ENCODE results near the gene PPP2R2B. TPM values are rescaled to one million over a fixed set of nuclear protein-coding genes. Genes with fewer than 3 reads are reported as not detected.
"Not testable (repeated sequence)": the region's sequence is repeated elsewhere in the genome, so short reads cannot be mapped to it uniquely, and the experiment has no call there.

Gene PPP2R2B
- total RNA-seq, 2 donors from 2014 or later: 6.9 to 12.1 TPM

DNA sequence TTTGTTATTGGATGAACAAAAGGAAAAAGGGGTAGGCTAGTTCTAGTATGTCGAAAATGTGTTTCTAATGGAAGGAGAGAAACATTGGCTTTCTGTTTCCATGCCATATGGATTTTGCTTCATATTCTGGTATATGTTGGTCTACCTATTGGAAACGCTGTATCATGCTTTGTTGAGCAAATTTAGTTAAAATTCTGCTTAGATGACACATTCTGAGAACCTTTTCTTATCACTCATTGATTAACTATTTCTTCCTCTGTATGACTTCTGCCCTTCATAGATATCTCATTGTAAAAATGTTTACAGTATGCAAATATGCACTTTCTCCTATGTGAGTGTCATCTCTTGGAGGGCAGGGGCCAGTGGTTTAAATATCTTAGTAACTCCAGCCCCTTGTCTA lies 293.8 kb downstream of the PPP2R2B start:
- H3K36me3 Mint-ChIP-seq (ENCODE audit: low read depth): no peaks in the 10 kb centered on the region
- H3K27me3 Mint-ChIP-seq: no peaks in the 10 kb centered on the region
- DNase-seq (no peak), ATAC-seq (no peak)
- no peak overlapping the region for H3K4me3 Mint-ChIP-seq
- no peaks in the 10 kb centered on the region for H3K9me3 ChIP-seq (ENCODE audit: control insufficient read depth, low read length, poor library complexity, severe bottlenecking)
- no peaks in the 10 kb centered on the region for H3K4me1 Mint-ChIP-seq
- no peak overlapping the region for H3K27ac Mint-ChIP-seq

GRCh38 chr5:146582051-146582596 lies 296.4 kb downstream of the PPP2R2B start:
- Mint-ChIP-seq H3K4me3 (no peak overlapping the region), H3K4me1 (no peaks in the 10 kb centered on the region), H3K27ac (no peak overlapping the region), H3K36me3 (ENCODE audit: low read depth) (no peaks in the 10 kb centered on the region), H3K27me3 (no peaks in the 10 kb centered on the region)
- DNase-seq: no peak
- ATAC-seq: no peak
- no peaks in the 10 kb centered on the region for H3K9me3 ChIP-seq (ENCODE audit: control insufficient read depth, low read length, poor library complexity, severe bottlenecking)

GRCh38 chr5:146580237-146580636 lies 298.3 kb downstream of the PPP2R2B start:
- DNase-seq (no peak), ATAC-seq (no peak)
- H3K4me1 Mint-ChIP-seq: no peaks in the 10 kb centered on the region
- H3K27ac Mint-ChIP-seq: no peak overlapping the region
- H3K9me3 ChIP-seq (ENCODE audit: control insufficient read depth, low read length, poor library complexity, severe bottlenecking): no peaks in the 10 kb centered on the region
- H3K4me3 Mint-ChIP-seq: no peak overlapping the region
- no peaks in the 10 kb centered on the region for H3K27me3 Mint-ChIP-seq
- H3K36me3 Mint-ChIP-seq (ENCODE audit: low read depth): no peaks in the 10 kb centered on the region

DNA sequence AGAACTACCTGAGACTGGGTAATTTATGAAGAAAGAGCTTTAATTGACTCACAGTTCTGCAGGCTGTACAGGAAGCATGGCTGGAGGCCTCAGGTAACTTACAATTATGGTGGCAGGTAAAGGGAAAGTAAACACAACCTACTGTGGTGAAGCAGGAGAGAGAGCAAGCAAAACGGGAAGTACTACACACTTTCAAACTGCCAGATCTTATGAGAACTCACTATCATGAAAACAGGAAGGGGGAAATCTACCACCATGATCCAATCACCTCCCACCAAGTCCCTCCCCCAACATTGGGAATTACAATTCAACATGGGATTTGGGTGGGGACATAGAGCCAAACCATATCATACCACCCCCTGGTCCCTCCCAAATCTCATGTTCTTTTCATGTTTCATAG lies 303.8 kb downstream of the PPP2R2B start:
- no peaks in the 10 kb centered on the region for H3K27me3 Mint-ChIP-seq
- H3K4me3 Mint-ChIP-seq: no peak overlapping the region
- H3K27ac Mint-ChIP-seq: no peak overlapping the region
- ATAC-seq (no peak), DNase-seq (no peak)
- H3K36me3 Mint-ChIP-seq (ENCODE audit: low read depth): peaks cover 2% of the 10 kb centered on the region
- no peaks in the 10 kb centered on the region for H3K4me1 Mint-ChIP-seq
- no peaks in the 10 kb centered on the region for H3K9me3 ChIP-seq (ENCODE audit: control insufficient read depth, low read length, poor library complexity, severe bottlenecking)

- no peak for ATAC-seq
- Mint-ChIP-seq H3K4me1 (peaks cover 5% of the 10 kb centered on the region), H3K27ac (no peak overlapping the region), H3K36me3 (ENCODE audit: low read depth) (no peaks in the 10 kb centered on the region), H3K4me3 (no peak overlapping the region), H3K27me3 (peaks cover 12% of the 10 kb centered on the region)
- no peak for DNase-seq
- no peaks in the 10 kb centered on the region for H3K9me3 ChIP-seq (ENCODE audit: control insufficient read depth, low read length, poor library complexity, severe bottlenecking)
These were observed 310.4 kb downstream of the PPP2R2B start for GRCh38 chr5:146568161-146568560.

DNA sequence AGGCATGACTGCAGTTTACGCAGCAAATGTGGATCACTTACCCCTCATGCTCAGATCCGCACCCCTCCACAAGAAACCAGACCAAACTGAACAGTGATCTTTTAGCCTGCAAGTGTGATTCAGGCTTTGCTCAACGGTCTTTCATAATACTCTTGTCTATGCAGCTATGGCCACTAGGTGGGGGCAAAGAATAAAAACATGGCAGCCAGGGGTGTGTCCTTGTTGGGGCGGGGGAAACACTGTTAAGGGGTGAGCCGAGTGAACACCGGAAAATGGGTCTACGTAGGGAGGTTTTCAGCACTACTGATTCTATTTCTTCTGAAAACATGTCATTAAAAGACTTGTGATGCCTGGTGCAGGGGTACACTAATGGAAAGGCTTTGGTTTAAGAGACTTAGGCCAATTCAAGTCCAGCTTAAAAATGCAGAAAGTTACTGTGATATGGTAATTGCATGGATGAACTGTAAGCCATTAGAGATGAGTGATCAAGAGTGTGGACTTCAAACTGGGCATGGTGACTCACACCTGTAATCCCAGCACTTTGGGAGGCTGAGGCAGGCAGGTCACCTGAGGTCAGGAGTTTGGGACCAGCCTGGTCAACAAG lies 312.7 kb downstream of the PPP2R2B start:
- no peaks in the 10 kb centered on the region for H3K36me3 Mint-ChIP-seq (ENCODE audit: low read depth)
- ATAC-seq: peak; percentile 96
- H3K27me3 Mint-ChIP-seq: peaks cover 12% of the 10 kb centered on the region
- no peak overlapping the region for H3K27ac Mint-ChIP-seq
- no peaks in the 10 kb centered on the region for H3K9me3 ChIP-seq (ENCODE audit: control insufficient read depth, low read length, poor library complexity, severe bottlenecking)
- peak overlapping the region; percentile 12 for H3K4me3 Mint-ChIP-seq
- DNase-seq: peak in 1 of 3 donors; percentile 33
- peaks cover 5% of the 10 kb centered on the region for H3K4me1 Mint-ChIP-seq

GRCh38 chr5:146564007-146564762 lies 314.4 kb downstream of the PPP2R2B start:
- peaks cover 12% of the 10 kb centered on the region for H3K27me3 Mint-ChIP-seq
- H3K36me3 Mint-ChIP-seq (ENCODE audit: low read depth): no peaks in the 10 kb centered on the region
- no peaks in the 10 kb centered on the region for H3K9me3 ChIP-seq (ENCODE audit: control insufficient read depth, low read length, poor library complexity, severe bottlenecking)
- H3K27ac Mint-ChIP-seq: no peak overlapping the region
- ATAC-seq (no peak), DNase-seq (no peak)
- H3K4me3 Mint-ChIP-seq: no peak overlapping the region
- peaks cover 5% of the 10 kb centered on the region for H3K4me1 Mint-ChIP-seq

DNA sequence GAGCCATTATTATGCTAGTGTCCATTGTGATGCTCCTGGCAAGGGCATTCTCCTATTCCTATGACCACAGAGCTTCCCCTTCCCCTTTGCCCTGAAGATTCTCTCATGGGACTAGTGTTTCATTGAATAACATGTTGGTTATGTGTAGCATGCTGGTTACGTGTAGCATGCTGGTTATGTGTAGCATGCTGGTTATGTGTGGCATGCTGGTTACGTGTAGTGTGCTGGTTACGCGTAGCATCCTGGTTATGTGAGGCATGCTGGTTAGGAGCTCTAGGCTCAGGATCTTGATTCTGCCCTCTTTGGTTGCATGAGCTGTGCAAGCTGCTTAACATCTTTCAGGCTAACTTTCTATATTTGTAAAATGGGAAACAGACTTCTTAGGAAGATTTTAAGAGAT lies 316.1 kb downstream of the PPP2R2B start:
- peaks cover 5% of the 10 kb centered on the region for H3K4me1 Mint-ChIP-seq
- no peak for DNase-seq
- no peak for ATAC-seq
- H3K9me3 ChIP-seq (ENCODE audit: control insufficient read depth, low read length, poor library complexity, severe bottlenecking): no peaks in the 10 kb centered on the region
- H3K4me3 Mint-ChIP-seq: no peak overlapping the region
- no peaks in the 10 kb centered on the region for H3K36me3 Mint-ChIP-seq (ENCODE audit: low read depth)
- no peak overlapping the region for H3K27ac Mint-ChIP-seq
- peaks cover 18% of the 10 kb centered on the region for H3K27me3 Mint-ChIP-seq

DNA sequence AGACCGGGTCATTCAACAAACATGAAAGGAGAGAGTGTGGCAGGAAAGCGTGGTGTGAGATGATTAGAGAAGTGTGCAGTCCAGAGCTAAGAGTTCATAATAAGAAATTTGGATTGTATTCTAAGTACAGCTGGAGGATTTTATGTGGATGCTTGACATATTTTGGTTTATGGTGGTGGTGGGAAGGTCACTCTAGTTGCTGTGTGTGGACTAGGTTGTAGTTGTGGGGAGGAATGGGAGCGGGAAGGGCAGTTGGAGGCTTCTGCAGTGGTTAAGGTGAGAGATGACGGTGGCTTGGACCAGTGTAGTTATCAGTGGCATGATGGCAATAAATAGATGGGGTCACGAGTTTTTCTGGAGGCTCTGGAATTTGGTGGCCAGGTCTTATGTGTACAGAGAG lies 316.8 kb downstream of the PPP2R2B start:
- peaks cover 5% of the 10 kb centered on the region for H3K4me1 Mint-ChIP-seq
- DNase-seq (no peak), ATAC-seq (no peak)
- H3K27me3 Mint-ChIP-seq: peaks cover 20% of the 10 kb centered on the region
- no peaks in the 10 kb centered on the region for H3K9me3 ChIP-seq (ENCODE audit: control insufficient read depth, low read length, poor library complexity, severe bottlenecking)
- no peak overlapping the region for H3K27ac Mint-ChIP-seq
- H3K36me3 Mint-ChIP-seq (ENCODE audit: low read depth): no peaks in the 10 kb centered on the region
- H3K4me3 Mint-ChIP-seq: no peak overlapping the region

DNA sequence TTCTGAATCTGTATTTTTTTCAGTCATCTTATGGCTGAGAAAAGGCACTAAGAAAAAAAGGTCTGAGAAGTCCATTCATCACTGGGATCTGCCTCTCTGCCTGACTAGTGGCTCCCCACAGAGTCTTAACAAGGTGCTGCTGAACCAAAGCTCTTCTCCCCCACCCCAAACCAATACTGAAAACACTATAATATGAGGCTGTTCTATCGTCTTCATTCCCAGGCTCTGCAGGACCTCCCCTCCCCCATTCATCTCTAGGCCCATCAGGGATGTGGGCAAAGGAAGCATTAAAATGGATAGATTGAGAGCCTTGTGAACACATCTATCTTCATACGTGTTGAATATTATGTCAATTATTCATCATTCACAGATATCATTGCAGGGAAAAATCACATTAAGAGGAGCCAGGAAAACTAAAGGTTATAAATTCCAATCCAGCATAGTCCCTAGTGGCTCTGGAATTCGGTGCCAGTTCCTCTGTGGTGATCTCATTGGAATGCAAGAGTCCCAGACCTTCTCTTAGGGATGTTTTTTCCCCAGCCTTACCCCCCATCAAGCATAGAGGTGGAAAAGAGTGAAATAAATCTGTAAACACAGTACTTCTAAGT lies 318.2 kb downstream of the PPP2R2B start:
- DNase-seq (no peak), ATAC-seq (no peak)
- Mint-ChIP-seq H3K36me3 (ENCODE audit: low read depth) (no peaks in the 10 kb centered on the region), H3K27me3 (peaks cover 27% of the 10 kb centered on the region), H3K27ac (no peak overlapping the region), H3K4me1 (no peaks in the 10 kb centered on the region), H3K4me3 (no peak overlapping the region)
- no peaks in the 10 kb centered on the region for H3K9me3 ChIP-seq (ENCODE audit: control insufficient read depth, low read length, poor library complexity, severe bottlenecking)

DNA sequence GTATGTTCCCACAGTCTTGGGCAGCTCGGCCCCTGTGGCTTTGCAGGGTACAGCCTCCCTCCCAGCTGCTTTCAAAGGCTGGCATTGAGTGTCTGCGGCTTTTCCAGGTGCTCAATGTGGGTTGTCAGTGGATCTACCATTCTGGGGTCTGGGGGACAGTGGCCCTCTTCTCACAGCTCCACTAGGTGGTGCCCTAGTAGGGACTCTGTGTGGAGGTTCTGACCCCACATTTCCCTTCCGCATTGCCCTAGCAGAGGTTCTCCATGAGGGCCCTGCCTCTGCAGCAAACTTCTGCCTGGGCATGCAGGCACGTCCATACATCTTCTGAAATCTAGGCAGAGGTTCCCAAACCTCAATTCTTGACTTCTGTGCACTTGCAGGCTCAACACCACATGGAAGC lies 321.7 kb downstream of the PPP2R2B start:
- DNase-seq; H3K4me3 Mint-ChIP-seq; H3K27ac Mint-ChIP-seq; H3K36me3 Mint-ChIP-seq (ENCODE audit: low read depth); H3K4me1 Mint-ChIP-seq; ATAC-seq; H3K9me3 ChIP-seq (ENCODE audit: control insufficient read depth, low read length, poor library complexity, severe bottlenecking): not testable (repeated sequence)
- H3K27me3 Mint-ChIP-seq: peaks cover 26% of the 10 kb centered on the region

GRCh38 chr5:146553446-146553845 lies 325.1 kb downstream of the PPP2R2B start:
- H3K9me3 ChIP-seq (ENCODE audit: control insufficient read depth, low read length, poor library complexity, severe bottlenecking): no peaks in the 10 kb centered on the region
- H3K4me3 Mint-ChIP-seq: no peak overlapping the region
- DNase-seq: no peak
- H3K27me3 Mint-ChIP-seq: peaks cover 48% of the 10 kb centered on the region
- no peaks in the 10 kb centered on the region for H3K36me3 Mint-ChIP-seq (ENCODE audit: low read depth)
- no peaks in the 10 kb centered on the region for H3K4me1 Mint-ChIP-seq
- no peak overlapping the region for H3K27ac Mint-ChIP-seq
- no peak for ATAC-seq

- peaks cover 33% of the 10 kb centered on the region for H3K27me3 Mint-ChIP-seq
These were observed 328.9 kb downstream of the PPP2R2B start for GRCh38 chr5:146549615-146550014.

More at GRCh38 chr5:146549615-146550014, 328.9 kb downstream of the PPP2R2B start:
- ATAC-seq: no peak
- Mint-ChIP-seq H3K4me1 (no peaks in the 10 kb centered on the region), H3K4me3 (no peak overlapping the region), H3K27ac (no peak overlapping the region), H3K36me3 (ENCODE audit: low read depth) (no peaks in the 10 kb centered on the region)
- H3K9me3 ChIP-seq (ENCODE audit: control insufficient read depth, low read length, poor library complexity, severe bottlenecking): no peaks in the 10 kb centered on the region
- DNase-seq: no peak
